Measurements from ENCODE around the gene SSH3. TPM values are rescaled to one million over a fixed set of nuclear protein-coding genes. Genes with fewer than 3 reads are reported as not detected.

The SSH3 gene
- total and polyA plus RNA-seq, 2 of the 8 experiments (the other 6 are each of a cell fraction or from before 2014, with no cell fraction given), result 16.9 to 19.8 TPM

DNA sequence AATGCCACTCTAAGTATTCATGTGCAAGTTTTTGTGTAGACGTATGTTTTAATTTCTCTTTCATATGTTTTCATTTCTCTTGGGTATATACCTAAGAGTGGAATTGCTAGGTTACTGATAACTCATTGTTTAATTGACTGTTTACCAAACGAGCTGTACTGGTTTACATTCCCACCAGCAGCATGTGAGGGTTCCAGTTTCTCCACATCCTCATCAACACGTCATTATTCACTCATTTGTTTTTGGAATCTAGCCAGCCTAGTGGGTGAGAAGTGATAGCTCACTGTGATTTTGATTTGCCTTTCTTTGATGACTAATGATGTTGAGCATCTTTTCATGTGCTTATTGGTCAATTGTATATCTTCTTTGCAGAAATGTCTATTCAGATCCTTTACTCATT is 10.2 kb upstream of the SSH3 start:
- H2BK20ac ChIP-seq (ENCODE audit: low read length), result no peak overlapping the region
- no peak overlapping the region for H2AK5ac ChIP-seq (ENCODE audit: low read depth, low read length)
- CTCF ChIA-PET (ENCODE audit: partially characterized antibody), result interaction anchor here (0.9 to 2.0 kb wide), 6 partner anchors 16 to 89 kb away, joined by 3 to 6 read pairs (median 3); no protein-coding TSS in a partner anchor
- H3K9ac ChIP-seq (replicated peaks in 1 of 4; ENCODE audit: extremely low read depth in 1 of 4, low read depth in 3 of 4, low read length in 3 of 4), result no peak overlapping the region
- WGBS, 2 experiments (ENCODE audit: extremely low coverage in 1 of 2, insufficient coverage in 1 of 2, insufficient read length in 1 of 2, insufficient replicate concordance in 2 of 2, low coverage in 1 of 2, low lambda C conversion rate in 2 of 2, missing lambda C conversion rate in 1 of 2), result 90% methylated on average over 3 of the region's 3 CpGs; no CpG with 5 or more reads in 1 of the 2 experiments
- POLR2A ChIA-PET (ENCODE audit: partially characterized antibody), result interaction anchor here (0.9 kb wide), 1 partner anchor 53 kb away, joined by 3 read pairs; no protein-coding TSS in a partner anchor
- no peak overlapping the region for H3K18ac ChIP-seq (ENCODE audit: extremely low read depth, low read length)
- H3K56ac ChIP-seq (replicated peaks; ENCODE audit: insufficient read length, low read depth, low read length), result no peak overlapping the region
- no peak overlapping the region for H2BK5ac ChIP-seq (ENCODE audit: low read depth, low read length)
- no peak overlapping the region for H3K23ac ChIP-seq (ENCODE audit: insufficient read length)
- no peaks in the 10 kb centered on the region; the same call in 1 of the 2 replicates for H3K79me1 ChIP-seq (ENCODE audit: low read depth, low read length)
- H4K8ac ChIP-seq (ENCODE audit: extremely low read depth, insufficient read depth, low read length), result no peak overlapping the region
- H4K91ac ChIP-seq (replicated peaks; ENCODE audit: insufficient read length, low read length), result no peak overlapping the region
- H2BK120ac ChIP-seq (replicated peaks; ENCODE audit: low read depth, low read length), result no peak overlapping the region
- H3K36me3 ChIP-seq (ENCODE audit: control insufficient read depth in 2 of 4, insufficient read depth in 4 of 4, low read length in 3 of 4), result peaks cover 0 to 13% (median 5%) of the 10 kb centered on the region in 4 experiments; a peak in 3 of 8 replicates
- no peak overlapping the region for H3K14ac ChIP-seq (ENCODE audit: insufficient read length)
- DNase-seq (ENCODE audit: low read depth in 1 of 2, low spot score in 2 of 2) (no peak), FAIRE-seq (no peak)
- no peak overlapping the region for H3K27ac ChIP-seq (ENCODE audit: low read depth, low read length)
- H4K5ac ChIP-seq (ENCODE audit: insufficient read length, low read depth, low read length), result no peak overlapping the region
- peaks cover 7% of the 10 kb centered on the region; the same call in 1 of the 2 replicates for H3K23me2 ChIP-seq (ENCODE audit: low read depth, low read length)
- H2BK12ac ChIP-seq (ENCODE audit: low read depth, low read length), result no peak overlapping the region
- H3K9me3 ChIP-seq (ENCODE audit: insufficient read depth in 2 of 2, low read depth in 1 of 2, low read length in 1 of 2), result no peaks in the 10 kb centered on the region; a peak in 1 of 4 replicates
- no peak overlapping the region for H3K4me2 ChIP-seq (ENCODE audit: insufficient read depth in 1 of 2, low read depth in 2 of 2, low read length in 2 of 2)
- no peak overlapping the region for H2BK15ac ChIP-seq (ENCODE audit: low read length)
- H3K4ac ChIP-seq (replicated peaks; ENCODE audit: insufficient read length, low read depth, low read length), result no peak overlapping the region
- peaks cover 0 to 4% of the 10 kb centered on the region in 2 experiments for H4K20me1 ChIP-seq (replicated peaks in 1 of 2; ENCODE audit: control insufficient read depth in 1 of 2, insufficient read depth in 2 of 2, low read length in 2 of 2)
- no peak overlapping the region for H3K4me3 ChIP-seq (ENCODE audit: extremely low read depth in 1 of 4, insufficient read depth in 2 of 4, low read depth in 3 of 4, low read length in 4 of 4)
- peaks cover 0 to 10% (median 7%) of the 10 kb centered on the region in 4 experiments; a peak in 6 of 7 replicates for H3K4me1 ChIP-seq (replicated peaks in 1 of 4; ENCODE audit: control insufficient read depth in 3 of 4, insufficient read depth in 4 of 4, low read length in 3 of 4)
- H2AFZ ChIP-seq (ENCODE audit: low read length), result no peak overlapping the region
- H3K79me2 ChIP-seq (ENCODE audit: control insufficient read depth in 1 of 2, insufficient read depth in 2 of 2, low read length in 2 of 2), result no peaks in the 10 kb centered on the region; a peak in 1 of 4 replicates
- no peaks in the 10 kb centered on the region for H3K27me3 ChIP-seq (replicated peaks in 1 of 4; ENCODE audit: control insufficient read depth in 3 of 4, extremely low read depth in 1 of 4, insufficient read depth in 3 of 4, low read length in 3 of 4)
- TF ChIP-seq PHF8 (conservative IDR thresholded peaks at IDR 0.05; ENCODE audit: low read depth, low read length), result no peak
- TF ChIP-seq EZH2 (IDR thresholded peaks at IDR 0.05; ENCODE audit: low read depth, low read length, severe bottlenecking), result no peak
- no peak for TF ChIP-seq CHD2 (IDR thresholded peaks at IDR 0.05; ENCODE audit: low read length)
- TF ChIP-seq CEBPB (IDR thresholded peaks at IDR 0.05; ENCODE audit: low read depth, low read length), result no peak
- no peak for TF ChIP-seq TBP (IDR thresholded peaks at IDR 0.05; ENCODE audit: low read depth, low read length)
- no peak for TF ChIP-seq RFX5 (IDR thresholded peaks at IDR 0.05; ENCODE audit: borderline replicate concordance, low read depth, low read length)
- no peak for TF ChIP-seq POLR2A (IDR thresholded peaks at IDR 0.05; ENCODE audit: control extremely low read depth in 1 of 2, low read depth in 2 of 2, low read length in 2 of 2)
- no peak for TF ChIP-seq TAF7 (optimal IDR thresholded peaks at IDR 0.05; ENCODE audit: borderline replicate concordance, low read depth, low read length)
- no peak for TF ChIP-seq CTBP2 (IDR thresholded peaks at IDR 0.05; ENCODE audit: borderline replicate concordance, insufficient read depth, insufficient read length, low read length)
- no peak for TF ChIP-seq RNF2 (IDR thresholded peaks at IDR 0.05; ENCODE audit: borderline replicate concordance, low read depth, low read length, missing control alignments, poor library complexity, severe bottlenecking)
- TF ChIP-seq TEAD4 (IDR thresholded peaks at IDR 0.05; ENCODE audit: low read depth, low read length), result no peak
